GM19099 (cell line): Measurements from ENCODE around the gene AMPD2.

Source experiments
- POLR2A ChIP-seq: IDR thresholded peaks from 3 replicates; pipeline ENCODE4 v1.6.1; 2011; ENCODE audit warnings: low read depth; ENCODE audit not compliant: insufficient read length; ENCODE audit errors: extremely low read depth

Gene AMPD2

GRCh38 chr1:109668123-109668775 lies 48.6 kb downstream of the AMPD2 start:
- TF ChIP-seq POLR2A: no peak

- TF ChIP-seq POLR2A: no peak
These were observed 49.8 kb downstream of the AMPD2 start for GRCh38 chr1:109669246-109669948.

GRCh38 chr1:109671067-109671466 lies 51.4 kb downstream of the AMPD2 start:
- no peak for TF ChIP-seq POLR2A

GRCh38 chr1:109677459-109677858 lies 57.8 kb downstream of the AMPD2 start:
- TF ChIP-seq POLR2A: no peak
